H1 (cell line): ENCODE data around the gene DOK6. TPM values are rescaled to one million over a fixed set of nuclear protein-coding genes. Genes with fewer than 3 reads are reported as not detected.

Source experiments
- CTCF ChIA-PET: fragments of 300-600 bp; sonication (Branson Sonifier 250); formaldehyde crosslinking; loops from one replicate; lab custom pipeline; 2021; ENCODE audit not compliant: partially characterized antibody; lab: Charles Lee
- POLR2A ChIA-PET: fragments of 300-600 bp; sonication (Branson Sonifier 250); formaldehyde crosslinking; loops from one replicate; lab custom pipeline; 2021; ENCODE audit warnings: inconsistent platforms; ENCODE audit not compliant: partially characterized antibody; lab: Charles Lee
- DNase-seq, 2 experiments: peaks; one replicate each; pipeline versions ENCODE4 v3.0.0 to v3.0.0-alpha.2; 2010 to 2022; ENCODE audit warnings: low spot score in 2 of 2, low read depth in 1 of 2, mixed read lengths in 1 of 2
- FAIRE-seq: peaks from 2 replicates; lab custom pipeline; 2011; peaks lifted over from hg19 to GRCh38; lab: Jason Lieb, UNC
- H2AFZ ChIP-seq: 2 replicates; pipeline ENCODE4 v1.8.1; 2012; ENCODE audit warnings: low read length, inconsistent platforms
- H2AK5ac ChIP-seq: 2 replicates; pipeline ENCODE4 v1.6.1; 2013; ENCODE audit warnings: low read depth, low read length
- H2BK120ac ChIP-seq: replicated peaks from 2 replicates; pipeline ENCODE3; 2013; ENCODE audit warnings: low read depth, low read length, inconsistent platforms
- H2BK12ac ChIP-seq: 2 replicates; pipeline ENCODE4 v1.6.1; 2013; ENCODE audit warnings: low read depth, low read length
- H2BK15ac ChIP-seq: 2 replicates; pipeline ENCODE4 v1.6.1; 2013; ENCODE audit warnings: low read length
- H2BK20ac ChIP-seq: 2 replicates; pipeline ENCODE4 v1.6.1; 2013; ENCODE audit warnings: low read length
- H2BK5ac ChIP-seq: 2 replicates; pipeline ENCODE4 v1.6.1; 2013; ENCODE audit warnings: low read depth, low read length
- H3K14ac ChIP-seq: 2 replicates; pipeline ENCODE4 v1.6.1; 2013; ENCODE audit warnings: inconsistent platforms; ENCODE audit not compliant: insufficient read length
- H3K18ac ChIP-seq: 2 replicates; pipeline ENCODE4 v1.6.1; 2013; ENCODE audit warnings: low read length; ENCODE audit errors: extremely low read depth
- H3K23ac ChIP-seq: 2 replicates; pipeline ENCODE4 v1.6.1; 2013; ENCODE audit warnings: inconsistent platforms; ENCODE audit not compliant: insufficient read length
- H3K23me2 ChIP-seq: 2 replicates; pipeline ENCODE4 v1.6.1; 2013; ENCODE audit warnings: low read depth, low read length
- H3K27ac ChIP-seq: 2 replicates; pipeline ENCODE4 v1.6.1; 2011; ENCODE audit warnings: low read depth, low read length, inconsistent platforms
- H3K27me3 ChIP-seq, 4 experiments: replicated peaks in 1 of 4; 1 replicate in 1 of 4; 2 replicates in 3 of 4; pipeline versions ENCODE4 v1.6.1 to v1.8.1; 2011 to 2013; ENCODE audit warnings: low read length in 3 of 4, mild to moderate bottlenecking in 3 of 4, inconsistent platforms in 2 of 4, mixed read lengths in 2 of 4, moderate library complexity in 1 of 4; ENCODE audit not compliant: control insufficient read depth in 3 of 4, insufficient read depth in 3 of 4; ENCODE audit errors: extremely low read depth in 1 of 4
- H3K36me3 ChIP-seq, 4 experiments: 2 replicates each; pipeline versions ENCODE4 v1.6.1 to v1.8.1; 2011 to 2013; ENCODE audit warnings: mild to moderate bottlenecking in 4 of 4, low read length in 3 of 4, moderate library complexity in 2 of 4, control low read depth in 1 of 4, inconsistent platforms in 1 of 4; ENCODE audit not compliant: insufficient read depth in 4 of 4, control insufficient read depth in 2 of 4
- H3K4ac ChIP-seq: replicated peaks from 2 replicates; pipeline ENCODE3; 2013; ENCODE audit warnings: low read length, low read depth, mixed read lengths, inconsistent platforms; ENCODE audit not compliant: insufficient read length
- H3K4me1 ChIP-seq, 4 experiments: replicated peaks in 1 of 4; 1 replicate in 1 of 4; 2 replicates in 3 of 4; pipeline versions ENCODE4 v1.6.1 to v1.8.1; 2011 to 2013; ENCODE audit warnings: low read length in 3 of 4, inconsistent platforms in 2 of 4, mixed read lengths in 1 of 4; ENCODE audit not compliant: insufficient read depth in 4 of 4, control insufficient read depth in 3 of 4
- H3K4me2 ChIP-seq, 2 experiments: 2 replicates each; pipeline versions ENCODE4 v1.6.1 to v1.8.1; 2011 to 2013; ENCODE audit warnings: low read depth in 2 of 2, low read length in 2 of 2, control low read depth in 1 of 2, inconsistent platforms in 1 of 2, mild to moderate bottlenecking in 1 of 2; ENCODE audit not compliant: insufficient read depth in 1 of 2
- H3K4me3 ChIP-seq, 4 experiments: fragments of 200-600, 300-600 bp in 1 of 4; sonication (generic), shearing (Covaris generic), sonication (Bioruptor Twin) in 1 of 4; 2 replicates each; pipeline versions ENCODE4 v1.5.1 to v1.8.1; 2011 to 2016; ENCODE audit warnings: low read length in 4 of 4, low read depth in 3 of 4, control low read depth in 2 of 4, inconsistent platforms in 2 of 4, mild to moderate bottlenecking in 2 of 4, mixed read lengths in 1 of 4, moderate library complexity in 1 of 4; ENCODE audit not compliant: insufficient read depth in 2 of 4; ENCODE audit errors: extremely low read depth in 1 of 4
- H3K56ac ChIP-seq: replicated peaks from 2 replicates; pipeline ENCODE3; 2013; ENCODE audit warnings: low read depth, mild to moderate bottlenecking, mixed read lengths, low read length, inconsistent platforms; ENCODE audit not compliant: insufficient read length
- H3K79me1 ChIP-seq: 2 replicates; pipeline ENCODE4 v1.6.1; 2013; ENCODE audit warnings: low read depth, low read length, control low read depth
- H3K79me2 ChIP-seq, 2 experiments: 2 replicates each; pipeline versions ENCODE4 v1.6.1 to v1.8.1; 2012 to 2013; ENCODE audit warnings: low read length in 2 of 2, mild to moderate bottlenecking in 2 of 2, inconsistent platforms in 1 of 2; ENCODE audit not compliant: insufficient read depth in 2 of 2, control insufficient read depth in 1 of 2
- H3K9ac ChIP-seq, 4 experiments: replicated peaks in 1 of 4; 1 replicate in 1 of 4; 2 replicates in 3 of 4; pipeline versions ENCODE4 v1.6.1 to v1.8.1; 2011 to 2013; ENCODE audit warnings: low read depth in 3 of 4, low read length in 3 of 4, control low read depth in 2 of 4, mild to moderate bottlenecking in 2 of 4, moderate library complexity in 2 of 4, inconsistent platforms in 1 of 4; ENCODE audit errors: extremely low read depth in 1 of 4
- H3K9me3 ChIP-seq, 2 experiments: 2 replicates each; pipeline versions ENCODE4 v1.6.1 to v1.8.1; 2012 to 2013; ENCODE audit warnings: mild to moderate bottlenecking in 2 of 2, moderate library complexity in 2 of 2, control low read depth in 1 of 2, inconsistent platforms in 1 of 2, low read depth in 1 of 2, low read length in 1 of 2, mixed read lengths in 1 of 2; ENCODE audit not compliant: insufficient read depth in 2 of 2
- H4K20me1 ChIP-seq, 2 experiments: replicated peaks in 1 of 2; 2 replicates each; pipeline versions ENCODE3 to v1.8.1; 2011 to 2013; ENCODE audit warnings: inconsistent platforms in 2 of 2, low read length in 2 of 2, mild to moderate bottlenecking in 1 of 2; ENCODE audit not compliant: insufficient read depth in 2 of 2, control insufficient read depth in 1 of 2
- H4K5ac ChIP-seq: 2 replicates; pipeline ENCODE4 v1.6.1; 2013; ENCODE audit warnings: low read length, low read depth, mixed read lengths, inconsistent platforms; ENCODE audit not compliant: insufficient read length
- H4K8ac ChIP-seq: 2 replicates; pipeline ENCODE4 v1.8.0; 2013; ENCODE audit warnings: mild to moderate bottlenecking, moderate library complexity, low read length, inconsistent platforms; ENCODE audit not compliant: insufficient read depth; ENCODE audit errors: extremely low read depth
- H4K91ac ChIP-seq: replicated peaks from 2 replicates; pipeline ENCODE3; 2013; ENCODE audit warnings: low read length, mixed read lengths, inconsistent platforms; ENCODE audit not compliant: insufficient read length
- ASH2L ChIP-seq: fragments of 200-600, 300-600 bp; sonication (generic); IDR thresholded peaks from one replicate; pipeline ENCODE4 v1.7.1; 2017; ENCODE audit warnings: low read length
- BCL11A ChIP-seq, 2 experiments: IDR thresholded peaks; one replicate each; pipeline ENCODE4 v1.6.1; 2011; ENCODE audit warnings: low read depth in 2 of 2, low read length in 2 of 2, mild to moderate bottlenecking in 2 of 2
- CBX5 ChIP-seq: fragments of 300-800, 300-1000 bp; sonication (generic); IDR thresholded peaks from 2 replicates; pipeline ENCODE4 v1.7.1; 2016; ENCODE audit warnings: antibody characterized with exemption, low read length, low read depth
- CBX8 ChIP-seq: fragments of 300-800, 300-1000 bp; sonication (generic); IDR thresholded peaks from 2 replicates; pipeline ENCODE4 v1.7.1; 2016; ENCODE audit warnings: low read depth, low read length, borderline replicate concordance
- CHD2 ChIP-seq: IDR thresholded peaks from 2 replicates; pipeline ENCODE4 v1.6.1; 2012; ENCODE audit warnings: low read length, improper control_type of control experiment
- GABPA ChIP-seq: IDR thresholded peaks from 2 replicates; pipeline ENCODE4 v1.6.1; 2011; ENCODE audit warnings: mild to moderate bottlenecking, low read length, moderate library complexity, borderline replicate concordance; ENCODE audit not compliant: insufficient read depth
- JUND ChIP-seq: IDR thresholded peaks from 2 replicates; pipeline ENCODE4 v1.6.1; 2011; ENCODE audit warnings: mild to moderate bottlenecking, improper control_type of control experiment, low read length
- POU5F1 ChIP-seq: IDR thresholded peaks from 2 replicates; pipeline ENCODE4 v1.6.1; 2011; ENCODE audit warnings: low read depth, mild to moderate bottlenecking, low read length, moderate library complexity
- SIN3A ChIP-seq, 2 experiments: IDR thresholded peaks in 1 of 2; conservative IDR thresholded peaks in 1 of 2; 2 replicates each; pipeline ENCODE4 v1.6.1; 2011 to 2012; ENCODE audit warnings: low read length in 2 of 2, improper control_type of control experiment in 1 of 2, low read depth in 1 of 2, mild to moderate bottlenecking in 1 of 2
- TBP ChIP-seq: IDR thresholded peaks from 2 replicates; pipeline ENCODE4 v1.6.1; 2011; ENCODE audit warnings: low read depth, low read length, improper control_type of control experiment
- WGBS, 2 experiments: shearing (Covaris generic) in 1 of 2; methylation state at CpG; one replicate each; pipeline versions ENCODE4 v1.1.6 to v1.1.7; 2013 to 2015; ENCODE audit warnings: low lambda C conversion rate in 2 of 2, mixed read lengths in 2 of 2, inconsistent platforms in 1 of 2, low coverage in 1 of 2, missing lambda C conversion rate in 1 of 2; ENCODE audit not compliant: insufficient replicate concordance in 2 of 2, insufficient coverage in 1 of 2, insufficient read length in 1 of 2; ENCODE audit errors: extremely low coverage in 1 of 2, missing lambda C conversion rate in 1 of 2; 5-methylcytosine and 5-hydroxymethylcytosine counted together
- polyA plus RNA-seq, 7 experiments: library from polyadenylated mRNA; depleted of rRNA in 3 of 7; stranded (reverse) in 5 of 7; unstranded in 2 of 7; fragments of >200 nt in 5 of 7; fragments of 200-250 nt in 2 of 7; gene quantifications; 1 replicate in 5 of 7; 2 replicates in 1 of 7; 4 replicates in 1 of 7; pipeline versions ENCODE4 v1.2.1 to v1.2.3, GENCODE V29; 2011 to 2013; ENCODE audit warnings: missing spikeins in 2 of 7, mixed read lengths in 2 of 7
- total RNA-seq: library from RNA; stranded (reverse); fragmentation: NEBNext Ultra II Directional; extraction: Animal tissue kit (Norgen Biotek cat#: 25700); gene quantifications from 2 replicates; pipeline ENCODE4 v1.2.1, GENCODE V29; 2021

DOK6 gene
- total and polyA plus RNA-seq, 2 of the 8 experiments (the other 6 are each of a cell fraction or from before 2014, with no cell fraction given): 0.33 to 0.50 TPM

GRCh38 chr18:69674966-69675365, 274.3 kb downstream of the DOK6 start:
- Histone ChIP-seq H3K23ac (no peak overlapping the region), H2BK15ac (no peak overlapping the region), H3K4ac (no peak overlapping the region), H3K36me3 (no peaks in the 10 kb centered on the region), H3K14ac (no peak overlapping the region), H2AK5ac (no peak overlapping the region), H3K4me1 (peaks cover 0 to 3% (median under 1%) of the 10 kb centered on the region in 4 experiments; a peak in 2 of 7 replicates), H3K27ac (no peak overlapping the region), H3K56ac (no peak overlapping the region), H3K27me3 (no peaks in the 10 kb centered on the region), H2BK12ac (no peak overlapping the region), H3K23me2 (no peaks in the 10 kb centered on the region; the same call in 1 of the 2 replicates), H4K8ac (no peak overlapping the region), H3K9ac (no peak overlapping the region), H3K9me3 (no peaks in the 10 kb centered on the region), H3K79me1 (no peaks in the 10 kb centered on the region), H2BK20ac (no peak overlapping the region), H4K20me1 (no peaks in the 10 kb centered on the region), H3K79me2 (no peaks in the 10 kb centered on the region), H3K4me3 (no peak overlapping the region), H2AFZ (no peak overlapping the region), H2BK5ac (no peak overlapping the region), H3K4me2 (no peak overlapping the region), H4K5ac (no peak overlapping the region), H4K91ac (no peak overlapping the region), H3K18ac (no peak overlapping the region), H2BK120ac (no peak overlapping the region)
- DNase-seq (no peak), FAIRE-seq (no peak)
- TF ChIP-seq CBX8: no peak
- TF ChIP-seq SIN3A (conservative IDR thresholded peaks at IDR 0.05 in 1 of 2, IDR thresholded peaks at IDR 0.05 in 1 of 2; ENCODE audit: low read depth in 1 of 2, low read length in 2 of 2): no peak
- no peak for TF ChIP-seq JUND
- TF ChIP-seq POU5F1: no peak
- TF ChIP-seq CHD2: no peak
- TF ChIP-seq GABPA: no peak
- no peak for TF ChIP-seq TBP
- no peak for TF ChIP-seq BCL11A (IDR thresholded peaks at IDR 0.05; ENCODE audit: low read depth in 2 of 2, low read length in 2 of 2)
- no peak for TF ChIP-seq ASH2L
- TF ChIP-seq CBX5: no peak
- WGBS, 2 experiments: 82% methylated on average over 2 of the region's 2 CpGs; no CpG with 5 or more reads in 1 of the 2 experiments
- POLR2A ChIA-PET: no interaction called here
- CTCF ChIA-PET: no interaction called here
